SK-N-SH (cell line): Measurements from ENCODE around the gene SPRR2A. TPM values are rescaled to one million over a fixed set of nuclear protein-coding genes. Genes with fewer than 3 reads are reported as not detected.

Experiments used
- CTCF ChIA-PET: fragments of 300-600, 350-600 bp; formaldehyde crosslinking; extraction: SDS; loops from one replicate; lab custom pipeline; 2021; lab: Yijun Ruan, JAX
- POLR2A ChIA-PET: fragments of 350-600 bp; sonication (Branson Sonifier 250); formaldehyde crosslinking; extraction: SDS; loops from one replicate; lab custom pipeline; 2020; ENCODE audit warnings: antibody characterized with exemption, inconsistent platforms; lab: Yijun Ruan, JAX
- DNase-seq: peaks from one replicate; pipeline ENCODE4 v3.0.0; 2012
- H2AFZ ChIP-seq: fragments of 200-600 bp; sonication (generic); 2 replicates; pipeline ENCODE4 v1.8.1; 2016; ENCODE audit warnings: antibody characterized with exemption, mild to moderate bottlenecking, low read depth
- H3F3A ChIP-seq: fragments of 200-600 bp; sonication (generic); replicated peaks from 2 replicates; pipeline ENCODE3; 2016; ENCODE audit warnings: antibody characterized with exemption, mild to moderate bottlenecking; ENCODE audit not compliant: insufficient read depth
- H3K27ac ChIP-seq, 2 experiments: fragments of 200-500 bp in 1 of 2; fragments of 200-600 bp in 1 of 2; sonication (Bioruptor generic) in 1 of 2; sonication (generic), shearing (Covaris generic) in 1 of 2; 2 replicates each; pipeline versions ENCODE4 v1.5.1 to v1.6.1; 2014 to 2016; ENCODE audit warnings: low read depth in 2 of 2, inconsistent platforms in 1 of 2, low read length in 1 of 2, mild to moderate bottlenecking in 1 of 2, mixed read lengths in 1 of 2
- H3K27me3 ChIP-seq: fragments of 200-600 bp; sonication (generic), shearing (Covaris generic); 2 replicates; pipeline ENCODE4 v1.6.1; 2016; ENCODE audit warnings: mixed run types; ENCODE audit not compliant: insufficient read depth
- H3K36me3 ChIP-seq, 2 experiments: fragments of 200-500 bp in 1 of 2; fragments of 200-600 bp in 1 of 2; sonication (Bioruptor generic) in 1 of 2; sonication (generic) in 1 of 2; replicated peaks in 1 of 2; 2 replicates each; pipeline versions ENCODE3 to v1.5.1; 2014 to 2016; ENCODE audit warnings: low read length in 1 of 2, mild to moderate bottlenecking in 1 of 2; ENCODE audit not compliant: insufficient read depth in 2 of 2, control insufficient read depth in 1 of 2
- H3K4me1 ChIP-seq, 2 experiments: fragments of 200-500 bp in 1 of 2; fragments of 200-600 bp in 1 of 2; sonication (Bioruptor generic) in 1 of 2; sonication (generic), shearing (Covaris generic) in 1 of 2; 2 replicates each; pipeline versions ENCODE4 v1.5.1 to v1.6.1; 2014 to 2016; ENCODE audit warnings: low read depth in 1 of 2, low read length in 1 of 2, mixed run types in 1 of 2; ENCODE audit not compliant: insufficient read depth in 2 of 2, control insufficient read depth in 1 of 2
- H3K4me2 ChIP-seq: fragments of 200-600 bp; sonication (generic), shearing (Covaris generic); 2 replicates; pipeline ENCODE4 v1.6.1; 2017; ENCODE audit warnings: mixed run types
- H3K4me3 ChIP-seq, 2 experiments: fragments of 200-500 bp in 1 of 2; fragments of 200-600 bp in 1 of 2; sonication (Bioruptor generic) in 1 of 2; sonication (generic), shearing (Covaris generic) in 1 of 2; 2 replicates each; pipeline versions ENCODE4 v1.5.1 to v1.8.1; 2014 to 2016; ENCODE audit warnings: low read depth in 2 of 2, inconsistent platforms in 1 of 2, low read length in 1 of 2, mild to moderate bottlenecking in 1 of 2, mixed read lengths in 1 of 2, moderate library complexity in 1 of 2
- H3K79me2 ChIP-seq: fragments of 200-600 bp; sonication (generic); 2 replicates; pipeline ENCODE4 v1.8.1; 2017; ENCODE audit warnings: mild to moderate bottlenecking; ENCODE audit not compliant: insufficient read depth
- H3K9ac ChIP-seq: fragments of 200-600 bp; sonication (generic); 2 replicates; pipeline ENCODE4 v1.6.1; 2017; ENCODE audit warnings: mixed run types
- H3K9me2 ChIP-seq: fragments of 200-600 bp; sonication (generic); 2 replicates; pipeline ENCODE4 v1.6.1; 2017; ENCODE audit warnings: mixed run types
- H3K9me3 ChIP-seq: fragments of 200-600 bp; sonication (generic); 2 replicates; pipeline ENCODE4 v1.6.1; 2017; ENCODE audit warnings: mixed run types, mild to moderate bottlenecking, moderate library complexity
- H4K20me1 ChIP-seq: fragments of 200-600 bp; sonication (generic); 2 replicates; pipeline ENCODE4 v1.6.1; 2017; ENCODE audit warnings: mild to moderate bottlenecking, mixed run types; ENCODE audit not compliant: insufficient read depth
- CHD2 ChIP-seq: fragments of 150-350 bp; IDR thresholded peaks from 2 replicates; pipeline ENCODE4 v1.6.1; 2018; ENCODE audit warnings: low read length; ENCODE audit not compliant: partially characterized antibody
- ELF1 ChIP-seq: IDR thresholded peaks from 2 replicates; pipeline ENCODE4 v1.4.0; 2012
- FOSL2 ChIP-seq: IDR thresholded peaks from 2 replicates; pipeline ENCODE4 v1.4.0; 2012; ENCODE audit warnings: low read depth, mild to moderate bottlenecking, moderate library complexity, borderline replicate concordance
- FOXJ3 ChIP-seq: sonication (generic); formaldehyde crosslinking; IDR thresholded peaks from 2 replicates; pipeline ENCODE4 v1.5.1; 2020; ENCODE audit warnings: mild to moderate bottlenecking, missing genetic modification reagents
- FOXM1 ChIP-seq: IDR thresholded peaks from 2 replicates; pipeline ENCODE4 v1.4.0; 2012; ENCODE audit warnings: low read depth, mild to moderate bottlenecking
- GABPA ChIP-seq: IDR thresholded peaks from 2 replicates; pipeline ENCODE4 v1.4.0; 2012; ENCODE audit warnings: low read depth, mild to moderate bottlenecking
- GATA2 ChIP-seq: sonication (generic); formaldehyde crosslinking; IDR thresholded peaks from 2 replicates; pipeline ENCODE4 v1.5.0; 2020; ENCODE audit warnings: mild to moderate bottlenecking, missing genetic modification reagents
- MEF2A ChIP-seq: IDR thresholded peaks from 2 replicates; pipeline ENCODE4 v1.4.0; 2012; ENCODE audit warnings: low read depth, borderline replicate concordance
- NFIC ChIP-seq: IDR thresholded peaks from 2 replicates; pipeline ENCODE4 v1.4.0; 2012; ENCODE audit warnings: borderline replicate concordance
- NRF1 ChIP-seq: IDR thresholded peaks from 2 replicates; pipeline ENCODE4 v1.6.1; 2012; ENCODE audit warnings: low read depth, mild to moderate bottlenecking, low read length
- POLR2AphosphoS5 ChIP-seq: IDR thresholded peaks from 2 replicates; pipeline ENCODE4 v1.6.1; 2012; ENCODE audit warnings: low read depth, low read length
- RAD21 ChIP-seq: IDR thresholded peaks from 2 replicates; pipeline ENCODE4 v1.6.1; 2012; ENCODE audit warnings: mild to moderate bottlenecking, low read length
- SMC3 ChIP-seq: IDR thresholded peaks from 2 replicates; pipeline ENCODE4 v1.6.1; 2012; ENCODE audit warnings: low read depth, low read length, improper control_type of control experiment
- TAF1 ChIP-seq: IDR thresholded peaks from 2 replicates; pipeline ENCODE4 v1.6.1; 2012; ENCODE audit warnings: low read depth, mild to moderate bottlenecking, low read length, moderate library complexity, borderline replicate concordance
- WGBS: methylation state at CpG from one replicate; pipeline ENCODE4 v1.1.6; 2017; ENCODE audit warnings: low lambda C conversion rate; 5-methylcytosine and 5-hydroxymethylcytosine counted together
- polyA plus RNA-seq, 3 experiments: library from polyadenylated mRNA; depleted of rRNA; stranded (reverse); fragments of >200 nt; gene quantifications; 2 replicates each; pipeline ENCODE4 v1.2.3, GENCODE V29; 2012
- TF ChIP-seq, protein P1 (sequence below): fragments of 200-600 bp; sonication (generic); IDR thresholded peaks from 2 replicates; pipeline ENCODE4 v1.6.1; 2017; ENCODE audit warnings: antibody characterized with exemption, mild to moderate bottlenecking, moderate library complexity
- TF ChIP-seq, protein P2 (sequence below): fragments of 150-350 bp; IDR thresholded peaks from 2 replicates; pipeline ENCODE4 v1.6.1; 2017; ENCODE audit warnings: antibody characterized with exemption, low read length, low read depth, borderline replicate concordance
- TF ChIP-seq, protein P3 (sequence below): IDR thresholded peaks from 2 replicates; pipeline ENCODE4 v1.6.1; 2012; ENCODE audit warnings: mild to moderate bottlenecking, low read depth, low read length, moderate library complexity
- TF ChIP-seq, protein P4 (sequence below): IDR thresholded peaks from 2 replicates; pipeline ENCODE4 v1.4.0; 2012; ENCODE audit warnings: low read depth, borderline replicate concordance

The SPRR2A gene
- polyA plus RNA-seq, 1 of the 3 experiments (the other 2 are of a cell fraction): not detected

DNA sequence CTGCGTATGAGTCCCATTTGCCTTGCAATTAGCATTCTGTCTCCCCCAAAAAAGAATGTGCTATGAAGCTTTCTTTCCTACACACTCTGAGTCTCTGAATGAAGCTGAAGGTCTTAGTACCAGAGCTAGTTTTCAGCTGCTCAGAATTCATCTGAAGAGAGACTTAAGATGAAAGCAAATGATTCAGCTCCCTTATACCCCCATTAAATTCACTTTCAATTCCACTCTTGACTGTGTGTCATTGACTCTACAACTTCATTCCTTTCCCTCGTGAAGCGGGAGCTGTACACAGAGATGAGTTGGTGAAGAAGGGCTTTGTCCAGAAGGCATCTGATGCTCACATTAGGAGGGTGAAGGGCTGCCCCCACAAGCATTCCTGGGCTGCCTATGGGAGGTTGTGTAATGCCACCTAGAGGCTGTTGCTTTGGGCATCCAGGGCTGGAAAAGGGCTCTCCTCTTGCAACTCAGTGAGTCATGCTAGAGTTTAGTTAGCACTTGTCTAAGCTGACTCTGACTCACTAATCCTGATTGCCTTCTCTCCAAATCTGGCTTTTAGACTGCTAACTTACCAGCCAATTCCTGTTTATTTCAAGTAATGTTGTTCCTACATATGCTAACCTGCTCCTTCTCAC lies 24.5 kb downstream of the SPRR2A start:
- Histone ChIP-seq H3K4me2 (0 out of 2 replicates have a peak overlapping the region, but pooled peaks have one; percentile 26), H3K9ac (no peak overlapping the region), H3K27me3 (no peaks in the 10 kb centered on the region), H4K20me1 (no peaks in the 10 kb centered on the region), H3K4me1 (no peaks in the 10 kb centered on the region)
- WGBS: 0% methylated on average over 3 of the region's 3 CpGs
- POLR2A ChIA-PET: no interaction called here
- TF ChIP-seq GATA2 (CRISPR knock-in tag) (no peak), RAD21 (no peak), FOSL2 (peak; percentile 37; the same call in 1 of the 2 replicates), SMC3 (0 out of 2 replicates have a peak, but pooled peaks have one; percentile 9)
- TF ChIP-seq, protein P1, sequence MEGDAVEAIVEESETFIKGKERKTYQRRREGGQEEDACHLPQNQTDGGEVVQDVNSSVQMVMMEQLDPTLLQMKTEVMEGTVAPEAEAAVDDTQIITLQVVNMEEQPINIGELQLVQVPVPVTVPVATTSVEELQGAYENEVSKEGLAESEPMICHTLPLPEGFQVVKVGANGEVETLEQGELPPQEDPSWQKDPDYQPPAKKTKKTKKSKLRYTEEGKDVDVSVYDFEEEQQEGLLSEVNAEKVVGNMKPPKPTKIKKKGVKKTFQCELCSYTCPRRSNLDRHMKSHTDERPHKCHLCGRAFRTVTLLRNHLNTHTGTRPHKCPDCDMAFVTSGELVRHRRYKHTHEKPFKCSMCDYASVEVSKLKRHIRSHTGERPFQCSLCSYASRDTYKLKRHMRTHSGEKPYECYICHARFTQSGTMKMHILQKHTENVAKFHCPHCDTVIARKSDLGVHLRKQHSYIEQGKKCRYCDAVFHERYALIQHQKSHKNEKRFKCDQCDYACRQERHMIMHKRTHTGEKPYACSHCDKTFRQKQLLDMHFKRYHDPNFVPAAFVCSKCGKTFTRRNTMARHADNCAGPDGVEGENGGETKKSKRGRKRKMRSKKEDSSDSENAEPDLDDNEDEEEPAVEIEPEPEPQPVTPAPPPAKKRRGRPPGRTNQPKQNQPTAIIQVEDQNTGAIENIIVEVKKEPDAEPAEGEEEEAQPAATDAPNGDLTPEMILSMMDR: peak; percentile 56
- TF ChIP-seq, all 33 proteins: peak for 3
- H3K36me3 ChIP-seq: no peaks in the 10 kb centered on the region
- no peaks in the 10 kb centered on the region for H3F3A ChIP-seq
- no peak overlapping the region for H3K4me3 ChIP-seq
- no peaks in the 10 kb centered on the region for H3K9me3 ChIP-seq
- peak; percentile 5 for DNase-seq
- H2AFZ ChIP-seq: no peak overlapping the region
- H3K27ac ChIP-seq: no peak overlapping the region
- H3K79me2 ChIP-seq: no peaks in the 10 kb centered on the region
- CTCF ChIA-PET: no interaction called here
- no peaks in the 10 kb centered on the region for H3K9me2 ChIP-seq

DNA sequence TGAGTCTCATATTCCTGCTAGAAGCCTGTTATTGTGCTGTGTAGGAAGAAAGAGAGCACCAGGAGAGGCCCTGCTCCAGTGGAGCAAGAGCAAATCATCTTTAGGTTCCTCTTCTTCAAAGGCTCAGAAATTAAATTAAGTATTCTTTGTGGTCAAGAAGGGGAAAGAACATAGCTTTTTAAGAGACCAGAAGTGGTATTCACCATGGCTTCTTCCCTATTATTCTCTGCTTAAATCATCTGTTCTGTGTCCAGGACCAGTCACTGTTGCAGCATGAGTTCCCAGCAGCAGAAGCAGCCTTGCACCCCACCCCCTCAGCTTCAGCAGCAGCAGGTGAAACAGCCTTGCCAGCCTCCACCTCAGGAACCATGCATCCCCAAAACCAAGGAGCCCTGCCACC lies 25.2 kb downstream of the SPRR2A start:
- H3K79me2 ChIP-seq: no peaks in the 10 kb centered on the region
- POLR2A ChIA-PET: no interaction called here
- no peak overlapping the region for H2AFZ ChIP-seq
- H3K27me3 ChIP-seq: no peaks in the 10 kb centered on the region
- no peaks in the 10 kb centered on the region for H3K9me2 ChIP-seq
- no peaks in the 10 kb centered on the region for H3K4me1 ChIP-seq
- H3K4me3 ChIP-seq: no peak overlapping the region
- no peak overlapping the region for H3K4me2 ChIP-seq
- no peaks in the 10 kb centered on the region for H3K36me3 ChIP-seq
- H3K9me3 ChIP-seq: no peaks in the 10 kb centered on the region
- no peaks in the 10 kb centered on the region for H4K20me1 ChIP-seq
- CTCF ChIA-PET: no interaction called here
- no peaks in the 10 kb centered on the region for H3F3A ChIP-seq
- H3K9ac ChIP-seq: no peak overlapping the region
- H3K27ac ChIP-seq: no peak overlapping the region
- DNase-seq: no peak
- no peak for TF ChIP-seq GABPA
- TF ChIP-seq MEF2A: no peak
- TF ChIP-seq, protein P2, sequence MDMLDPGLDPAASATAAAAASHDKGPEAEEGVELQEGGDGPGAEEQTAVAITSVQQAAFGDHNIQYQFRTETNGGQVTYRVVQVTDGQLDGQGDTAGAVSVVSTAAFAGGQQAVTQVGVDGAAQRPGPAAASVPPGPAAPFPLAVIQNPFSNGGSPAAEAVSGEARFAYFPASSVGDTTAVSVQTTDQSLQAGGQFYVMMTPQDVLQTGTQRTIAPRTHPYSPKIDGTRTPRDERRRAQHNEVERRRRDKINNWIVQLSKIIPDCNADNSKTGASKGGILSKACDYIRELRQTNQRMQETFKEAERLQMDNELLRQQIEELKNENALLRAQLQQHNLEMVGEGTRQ: no peak
- TF ChIP-seq, protein P3, sequence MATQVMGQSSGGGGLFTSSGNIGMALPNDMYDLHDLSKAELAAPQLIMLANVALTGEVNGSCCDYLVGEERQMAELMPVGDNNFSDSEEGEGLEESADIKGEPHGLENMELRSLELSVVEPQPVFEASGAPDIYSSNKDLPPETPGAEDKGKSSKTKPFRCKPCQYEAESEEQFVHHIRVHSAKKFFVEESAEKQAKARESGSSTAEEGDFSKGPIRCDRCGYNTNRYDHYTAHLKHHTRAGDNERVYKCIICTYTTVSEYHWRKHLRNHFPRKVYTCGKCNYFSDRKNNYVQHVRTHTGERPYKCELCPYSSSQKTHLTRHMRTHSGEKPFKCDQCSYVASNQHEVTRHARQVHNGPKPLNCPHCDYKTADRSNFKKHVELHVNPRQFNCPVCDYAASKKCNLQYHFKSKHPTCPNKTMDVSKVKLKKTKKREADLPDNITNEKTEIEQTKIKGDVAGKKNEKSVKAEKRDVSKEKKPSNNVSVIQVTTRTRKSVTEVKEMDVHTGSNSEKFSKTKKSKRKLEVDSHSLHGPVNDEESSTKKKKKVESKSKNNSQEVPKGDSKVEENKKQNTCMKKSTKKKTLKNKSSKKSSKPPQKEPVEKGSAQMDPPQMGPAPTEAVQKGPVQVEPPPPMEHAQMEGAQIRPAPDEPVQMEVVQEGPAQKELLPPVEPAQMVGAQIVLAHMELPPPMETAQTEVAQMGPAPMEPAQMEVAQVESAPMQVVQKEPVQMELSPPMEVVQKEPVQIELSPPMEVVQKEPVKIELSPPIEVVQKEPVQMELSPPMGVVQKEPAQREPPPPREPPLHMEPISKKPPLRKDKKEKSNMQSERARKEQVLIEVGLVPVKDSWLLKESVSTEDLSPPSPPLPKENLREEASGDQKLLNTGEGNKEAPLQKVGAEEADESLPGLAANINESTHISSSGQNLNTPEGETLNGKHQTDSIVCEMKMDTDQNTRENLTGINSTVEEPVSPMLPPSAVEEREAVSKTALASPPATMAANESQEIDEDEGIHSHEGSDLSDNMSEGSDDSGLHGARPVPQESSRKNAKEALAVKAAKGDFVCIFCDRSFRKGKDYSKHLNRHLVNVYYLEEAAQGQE: no peak
- TF ChIP-seq, protein P4, sequence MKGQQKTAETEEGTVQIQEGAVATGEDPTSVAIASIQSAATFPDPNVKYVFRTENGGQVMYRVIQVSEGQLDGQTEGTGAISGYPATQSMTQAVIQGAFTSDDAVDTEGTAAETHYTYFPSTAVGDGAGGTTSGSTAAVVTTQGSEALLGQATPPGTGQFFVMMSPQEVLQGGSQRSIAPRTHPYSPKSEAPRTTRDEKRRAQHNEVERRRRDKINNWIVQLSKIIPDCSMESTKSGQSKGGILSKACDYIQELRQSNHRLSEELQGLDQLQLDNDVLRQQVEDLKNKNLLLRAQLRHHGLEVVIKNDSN: no peak
- TF ChIP-seq FOXM1: no peak
- TF ChIP-seq TAF1: no peak
- TF ChIP-seq POLR2AphosphoS5: no peak
- TF ChIP-seq ELF1: no peak
- no peak for TF ChIP-seq FOSL2
- no peak for TF ChIP-seq FOXJ3 (CRISPR knock-in tag)
- no peak for TF ChIP-seq CHD2
- TF ChIP-seq, protein P1: no peak
- TF ChIP-seq NFIC: no peak
- no peak for TF ChIP-seq NRF1
